GM23248 (cell line): Measurements from ENCODE around the gene MSRB3. TPM values are rescaled to one million over a fixed set of nuclear protein-coding genes. Genes with fewer than 3 reads are reported as not detected.
A peak's percentile ranks its signal among the peaks of the same experiment; 100 is the strongest.

ENCODE experiments used
- DNase-seq: peaks from one replicate; pipeline ENCODE4 v3.0.0-alpha.2; 2015
- H2AFZ ChIP-seq: fragments of 200-600 bp; sonication (generic); 2 replicates; pipeline ENCODE4 v1.6.1; 2016; ENCODE audit warnings: antibody characterized with exemption
- H3F3A ChIP-seq: fragments of 200-600 bp; sonication (generic); 2 replicates; pipeline ENCODE4 v1.6.1; 2016; ENCODE audit warnings: mild to moderate bottlenecking, antibody characterized with exemption, mixed run types; ENCODE audit not compliant: insufficient read depth
- H3K27ac ChIP-seq: fragments of 200-600 bp; sonication (generic); 2 replicates; pipeline ENCODE4 v1.5.1; 2016; ENCODE audit warnings: mild to moderate bottlenecking
- H3K27me3 ChIP-seq: fragments of 200-600 bp; sonication (generic); replicated peaks from 2 replicates; pipeline ENCODE4 v1.6.1; 2016; ENCODE audit warnings: mild to moderate bottlenecking; ENCODE audit not compliant: insufficient read depth
- H3K36me3 ChIP-seq: fragments of 200-600 bp; sonication (generic); 2 replicates; pipeline ENCODE4 v1.6.1; 2016; ENCODE audit warnings: low read depth, mild to moderate bottlenecking
- H3K4me1 ChIP-seq: fragments of 200-600 bp; sonication (generic); 2 replicates; pipeline ENCODE4 v1.6.1; 2016; ENCODE audit warnings: mild to moderate bottlenecking; ENCODE audit not compliant: insufficient read depth
- H3K4me2 ChIP-seq: fragments of 200-600 bp; sonication (generic); one replicate; pipeline ENCODE4 v1.6.1; 2016; ENCODE audit warnings: mild to moderate bottlenecking; ENCODE audit not compliant: unreplicated experiment
- H3K4me3 ChIP-seq: fragments of 200-600 bp; sonication (generic); 2 replicates; pipeline ENCODE4 v1.5.1; 2016; ENCODE audit warnings: mild to moderate bottlenecking
- H3K79me2 ChIP-seq: fragments of 200-600 bp; sonication (generic); 2 replicates; pipeline ENCODE4 v1.6.1; 2016; ENCODE audit warnings: mild to moderate bottlenecking; ENCODE audit not compliant: insufficient read depth
- H3K9ac ChIP-seq: fragments of 200-600 bp; sonication (generic); 2 replicates; pipeline ENCODE4 v1.6.1; 2016; ENCODE audit warnings: mild to moderate bottlenecking
- H3K9me2 ChIP-seq: fragments of 200-600 bp; sonication (generic); 2 replicates; pipeline ENCODE4 v1.6.1; 2016; ENCODE audit warnings: mixed run types, mild to moderate bottlenecking, moderate library complexity; ENCODE audit not compliant: insufficient read depth
- H3K9me3 ChIP-seq: fragments of 200-600 bp; sonication (generic); one replicate; pipeline ENCODE4 v1.6.1; 2017; ENCODE audit warnings: low read depth
- H4K20me1 ChIP-seq: fragments of 200-600 bp; sonication (generic); 2 replicates; pipeline ENCODE4 v1.6.0; 2016; ENCODE audit not compliant: insufficient read depth
- EZH2 ChIP-seq: fragments of 200-600 bp; sonication (generic); IDR thresholded peaks from 2 replicates; pipeline ENCODE4 v1.6.1; 2018; ENCODE audit warnings: antibody characterized with exemption, mild to moderate bottlenecking; ENCODE audit not compliant: insufficient read depth, poor library complexity, severe bottlenecking
- EZH2phosphoT487 ChIP-seq: fragments of 200-600 bp; sonication (generic); IDR thresholded peaks from 2 replicates; pipeline ENCODE4 v1.6.1; 2018; ENCODE audit warnings: antibody characterized with exemption, moderate library complexity, mild to moderate bottlenecking, low read depth; ENCODE audit not compliant: insufficient read depth
- WGBS, 2 experiments: methylation state at CpG; one replicate each; pipeline ENCODE4 v1.1.6; 2015 to 2017; ENCODE audit warnings: low lambda C conversion rate in 2 of 2, low coverage in 1 of 2; ENCODE audit errors: missing lambda C conversion rate in 2 of 2; 5-methylcytosine and 5-hydroxymethylcytosine counted together
- in situ Hi-C: fragments of 300-500 bp; cut with MboI; formaldehyde crosslinking; loops from 2 replicates; pipeline ENCODE4 v1.15.0; 2020
- polyA plus RNA-seq: library from polyadenylated mRNA; unstranded; fragments of >200 nt; fragmentation: Nextera tagmentation; extraction: Ambion mirVana; gene quantifications from 2 replicates; pipeline ENCODE4 v1.2.1, GENCODE V29; 2016
- total RNA-seq: library from RNA; depleted of rRNA; stranded (reverse); fragments of >200 nt; shearing (Covaris generic); gene quantifications from 2 replicates; pipeline ENCODE4 v1.2.3, GENCODE V29; 2014

MSRB3 gene
- total and polyA plus RNA-seq, 2 experiments from 2014 or later: 74.1 to 158 TPM

GRCh38 chr12:65500091-65500900 lies 221.8 kb downstream of the MSRB3 start:
- Histone ChIP-seq H3K36me3 (no peaks in the 10 kb centered on the region), H3K4me3 (no peak overlapping the region), H3K4me2 (peak overlapping the region; percentile 7), H3F3A (0 out of 2 replicates have a peak, but pooled peaks cover 16% of the 10 kb centered on the region), H3K9ac (no peak overlapping the region), H3K27ac (no peak overlapping the region), H3K27me3 (no peaks in the 10 kb centered on the region), H3K9me2 (no peaks in the 10 kb centered on the region), H3K79me2 (no peaks in the 10 kb centered on the region), H4K20me1 (no peaks in the 10 kb centered on the region), H2AFZ (no peak overlapping the region), H3K9me3 (no peaks in the 10 kb centered on the region), H3K4me1 (peaks cover 12% of the 10 kb centered on the region)
- DNase-seq: peak; percentile 36
- TF ChIP-seq EZH2 (no peak), EZH2phosphoT487 (no peak)
- in situ Hi-C loops: no loop called here
- 35 to 40% methylated on average over 7 of the region's 7 CpGs for WGBS, 2 experiments

GRCh38 chr12:65501093-65501621 lies 222.7 kb downstream of the MSRB3 start:
- DNase-seq: no peak
- no peaks in the 10 kb centered on the region for H3K79me2 ChIP-seq
- no peak overlapping the region for H3K4me3 ChIP-seq
- 0 out of 2 replicates have a peak, but pooled peaks cover 14% of the 10 kb centered on the region for H3F3A ChIP-seq
- peak overlapping the region; percentile 7 for H3K4me2 ChIP-seq
- H3K4me1 ChIP-seq: peaks cover 9% of the 10 kb centered on the region
- 67 to 72% methylated on average over 6 of the region's 6 CpGs for WGBS, 2 experiments
- H3K9me3 ChIP-seq: no peaks in the 10 kb centered on the region
- no peaks in the 10 kb centered on the region for H3K36me3 ChIP-seq
- no peaks in the 10 kb centered on the region for H3K27me3 ChIP-seq
- H2AFZ ChIP-seq: no peak overlapping the region
- H3K27ac ChIP-seq: no peak overlapping the region
- in situ Hi-C loops: no loop called here
- TF ChIP-seq EZH2 (no peak), EZH2phosphoT487 (no peak)
- H4K20me1 ChIP-seq: no peaks in the 10 kb centered on the region
- H3K9ac ChIP-seq: no peak overlapping the region
- H3K9me2 ChIP-seq: no peaks in the 10 kb centered on the region

- H3K27ac ChIP-seq: no peak overlapping the region
- no peak overlapping the region for H2AFZ ChIP-seq
- DNase-seq: no peak
- no peak overlapping the region for H3K4me3 ChIP-seq
- no peaks in the 10 kb centered on the region for H3K27me3 ChIP-seq
- no peaks in the 10 kb centered on the region for H3K36me3 ChIP-seq
- no peaks in the 10 kb centered on the region for H3K79me2 ChIP-seq
- peaks cover 9% of the 10 kb centered on the region for H3K4me1 ChIP-seq
- no peaks in the 10 kb centered on the region for H4K20me1 ChIP-seq
- H3K9ac ChIP-seq: no peak overlapping the region
- TF ChIP-seq EZH2phosphoT487: no peak
- no peak for TF ChIP-seq EZH2
- no peaks in the 10 kb centered on the region for H3K9me2 ChIP-seq
- no peak overlapping the region for H3K4me2 ChIP-seq
- 88 to 93% methylated on average over 5 of the region's 5 CpGs for WGBS, 2 experiments
- in situ Hi-C loops: no loop called here
- H3K9me3 ChIP-seq: no peaks in the 10 kb centered on the region
- 0 out of 2 replicates have a peak, but pooled peaks cover 7% of the 10 kb centered on the region for H3F3A ChIP-seq
Observed at GRCh38 chr12:65501935-65502334, 223.5 kb downstream of the MSRB3 start.

- H3K9me2 ChIP-seq: no peaks in the 10 kb centered on the region
- no peak for TF ChIP-seq EZH2phosphoT487
- TF ChIP-seq EZH2: no peak
- no peaks in the 10 kb centered on the region for H3K36me3 ChIP-seq
- H3K4me2 ChIP-seq: no peak overlapping the region
- H4K20me1 ChIP-seq: no peaks in the 10 kb centered on the region
- no peaks in the 10 kb centered on the region for H3K27me3 ChIP-seq
- H3F3A ChIP-seq: 0 out of 2 replicates have a peak, but pooled peaks cover 7% of the 10 kb centered on the region
- no peak for DNase-seq
- H3K4me3 ChIP-seq: no peak overlapping the region
- H3K4me1 ChIP-seq: peaks cover 9% of the 10 kb centered on the region
- no peak overlapping the region for H2AFZ ChIP-seq
- no peak overlapping the region for H3K27ac ChIP-seq
- 95 to 97% methylated on average over 1 of the region's 1 CpG for WGBS, 2 experiments
- in situ Hi-C loops: no loop called here
- H3K79me2 ChIP-seq: no peaks in the 10 kb centered on the region
- no peaks in the 10 kb centered on the region for H3K9me3 ChIP-seq
- H3K9ac ChIP-seq: no peak overlapping the region
Observed at GRCh38 chr12:65504417-65504816, 225.9 kb downstream of the MSRB3 start.
